ENCODE results near the gene LSM12.
"Not testable (repeated sequence)": the region's sequence is repeated elsewhere in the genome, so short reads cannot be mapped to it uniquely, and the experiment has no call there.

LSM12 gene

DNA sequence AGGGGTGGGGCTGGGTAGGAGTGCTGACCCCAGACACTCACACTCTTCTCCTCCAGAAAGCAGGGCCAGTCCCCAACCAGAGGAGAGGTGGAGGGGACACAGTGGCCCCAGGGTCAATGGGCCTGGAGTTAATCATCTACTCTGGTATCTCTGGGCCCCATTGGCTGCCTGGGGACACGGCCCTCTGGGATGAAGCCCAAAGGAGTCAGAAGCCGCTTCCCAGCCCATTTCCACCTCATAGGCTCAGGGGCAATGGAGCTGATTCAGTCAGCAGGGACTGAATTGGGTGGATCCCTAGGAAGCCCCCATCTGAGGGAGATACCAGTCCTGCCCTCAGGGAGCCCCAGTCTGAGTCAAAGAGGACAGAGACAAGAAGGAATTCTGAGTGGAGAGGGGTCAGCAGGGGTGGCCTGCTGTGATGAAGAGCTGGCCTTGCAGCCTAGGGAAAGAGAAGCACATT is 65.0 kb downstream of the LSM12 start:
- Mint-ChIP-seq H3K27me3 (ENCODE audit: low read depth, poor library complexity) (peaks cover 81% of the 10 kb centered on the region), H3K36me3 (ENCODE audit: low read depth) (no peaks in the 10 kb centered on the region), H3K4me1 (peaks cover 15% of the 10 kb centered on the region), H3K9me3 (no peaks in the 10 kb centered on the region), H3K4me3 (no peak overlapping the region), H3K27ac (no peak overlapping the region)
- DNase-seq: no peak
- TF ChIP-seq, protein P1, sequence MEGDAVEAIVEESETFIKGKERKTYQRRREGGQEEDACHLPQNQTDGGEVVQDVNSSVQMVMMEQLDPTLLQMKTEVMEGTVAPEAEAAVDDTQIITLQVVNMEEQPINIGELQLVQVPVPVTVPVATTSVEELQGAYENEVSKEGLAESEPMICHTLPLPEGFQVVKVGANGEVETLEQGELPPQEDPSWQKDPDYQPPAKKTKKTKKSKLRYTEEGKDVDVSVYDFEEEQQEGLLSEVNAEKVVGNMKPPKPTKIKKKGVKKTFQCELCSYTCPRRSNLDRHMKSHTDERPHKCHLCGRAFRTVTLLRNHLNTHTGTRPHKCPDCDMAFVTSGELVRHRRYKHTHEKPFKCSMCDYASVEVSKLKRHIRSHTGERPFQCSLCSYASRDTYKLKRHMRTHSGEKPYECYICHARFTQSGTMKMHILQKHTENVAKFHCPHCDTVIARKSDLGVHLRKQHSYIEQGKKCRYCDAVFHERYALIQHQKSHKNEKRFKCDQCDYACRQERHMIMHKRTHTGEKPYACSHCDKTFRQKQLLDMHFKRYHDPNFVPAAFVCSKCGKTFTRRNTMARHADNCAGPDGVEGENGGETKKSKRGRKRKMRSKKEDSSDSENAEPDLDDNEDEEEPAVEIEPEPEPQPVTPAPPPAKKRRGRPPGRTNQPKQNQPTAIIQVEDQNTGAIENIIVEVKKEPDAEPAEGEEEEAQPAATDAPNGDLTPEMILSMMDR (IDR thresholded peaks at IDR 0.05): no peak

DNA sequence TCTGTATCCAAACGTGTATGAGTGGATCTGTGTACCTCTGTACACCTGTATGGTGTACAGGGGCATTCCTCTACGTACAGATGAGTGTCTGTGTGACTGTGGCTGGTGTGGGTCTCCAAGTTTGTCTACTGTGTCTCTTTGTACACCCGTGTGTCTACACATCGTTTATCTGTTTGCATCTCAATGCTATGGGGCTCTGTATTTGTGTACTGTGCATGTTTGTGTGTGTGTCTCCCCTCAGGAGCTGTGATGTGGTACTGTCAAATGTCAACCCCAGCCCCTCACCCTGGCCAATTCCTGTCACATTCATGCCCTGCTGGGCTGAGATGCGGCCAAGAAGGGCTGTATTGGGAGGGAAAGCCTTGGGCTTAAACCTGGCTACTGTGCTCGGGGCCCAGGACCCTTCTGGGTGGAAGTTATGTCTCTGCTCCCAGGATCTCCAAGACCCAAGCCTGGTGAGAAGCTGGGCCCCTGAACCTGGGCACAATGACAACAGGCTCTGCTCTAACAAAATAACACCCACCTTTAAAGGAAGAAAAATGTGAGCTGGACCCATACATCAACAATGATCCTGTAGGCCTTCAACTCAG is 65.5 kb downstream of the LSM12 start:
- no peak overlapping the region for H3K27ac Mint-ChIP-seq
- DNase-seq: no peak
- H3K4me1 Mint-ChIP-seq: peaks cover 11% of the 10 kb centered on the region
- TF ChIP-seq, protein P1 (IDR thresholded peaks at IDR 0.05): no peak
- H3K27me3 Mint-ChIP-seq (ENCODE audit: low read depth, poor library complexity): peaks cover 80% of the 10 kb centered on the region
- no peaks in the 10 kb centered on the region for H3K9me3 Mint-ChIP-seq
- H3K4me3 Mint-ChIP-seq: no peak overlapping the region
- no peaks in the 10 kb centered on the region for H3K36me3 Mint-ChIP-seq (ENCODE audit: low read depth)

DNA sequence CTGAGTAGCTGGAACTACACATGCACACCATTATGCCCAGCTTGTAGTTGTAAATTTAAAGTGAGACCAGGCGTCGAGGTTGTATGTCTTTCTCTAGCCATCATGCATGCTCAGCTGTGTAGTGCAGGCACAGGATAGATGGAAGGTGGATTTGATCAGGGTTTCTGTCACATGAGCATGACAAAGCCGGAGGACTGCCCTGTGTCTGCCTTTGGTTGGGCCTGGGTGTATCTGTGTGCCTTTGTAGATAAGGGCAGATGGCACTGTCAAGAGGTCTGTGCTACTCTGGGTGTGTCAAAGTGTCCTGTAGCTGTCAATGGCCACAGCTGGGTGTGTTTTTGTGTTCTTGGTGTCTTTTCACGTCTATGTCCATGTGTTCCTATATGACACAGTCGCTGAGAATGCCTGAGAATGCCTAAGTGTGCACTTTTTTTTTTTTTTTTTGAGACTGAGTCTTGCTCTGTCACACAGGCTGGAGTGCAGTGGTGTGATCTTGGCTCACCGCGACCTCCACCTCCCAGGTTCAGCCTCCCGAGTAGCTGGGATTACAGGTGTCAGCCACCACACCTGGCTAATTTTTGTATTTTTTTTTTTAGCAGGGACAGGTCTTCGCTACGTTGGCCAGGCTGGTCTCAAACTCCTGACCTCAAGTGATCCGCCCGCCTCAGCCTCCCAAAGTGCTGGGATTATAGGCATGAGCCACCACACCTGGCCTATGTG is 66.2 kb downstream of the LSM12 start:
- no peaks in the 10 kb centered on the region for H3K36me3 Mint-ChIP-seq (ENCODE audit: low read depth)
- no peak overlapping the region for H3K27ac Mint-ChIP-seq
- H3K4me1 Mint-ChIP-seq: peaks cover 10% of the 10 kb centered on the region
- no peak overlapping the region for H3K4me3 Mint-ChIP-seq
- H3K9me3 Mint-ChIP-seq: no peaks in the 10 kb centered on the region
- TF ChIP-seq, protein P1 (IDR thresholded peaks at IDR 0.05): no peak
- peaks cover 80% of the 10 kb centered on the region for H3K27me3 Mint-ChIP-seq (ENCODE audit: low read depth, poor library complexity)
- no peak for DNase-seq

DNA sequence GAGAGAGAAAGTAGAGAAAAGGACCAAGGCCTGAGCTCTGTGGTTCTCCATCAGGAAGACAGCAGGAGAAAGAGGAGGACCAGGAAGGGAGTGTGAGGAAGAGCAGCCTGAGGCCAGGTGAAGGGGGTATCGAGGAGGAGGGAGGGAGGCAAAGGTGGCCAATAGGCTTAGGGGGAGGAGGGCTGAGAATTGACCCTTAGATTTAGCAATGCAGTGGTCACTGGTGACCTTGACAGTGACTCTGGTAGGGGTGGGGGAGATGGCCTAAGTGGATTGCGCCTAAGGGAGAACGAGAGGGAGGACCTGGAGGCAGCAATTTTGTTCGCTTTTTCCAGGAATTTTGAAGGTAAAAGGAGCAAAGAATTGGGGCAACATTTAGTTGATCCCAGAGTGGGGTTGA is 67.4 kb downstream of the LSM12 start:
- TF ChIP-seq, protein P1 (IDR thresholded peaks at IDR 0.05): no peak
- no peak overlapping the region for H3K27ac Mint-ChIP-seq
- no peaks in the 10 kb centered on the region for H3K36me3 Mint-ChIP-seq (ENCODE audit: low read depth)
- peaks cover 81% of the 10 kb centered on the region for H3K27me3 Mint-ChIP-seq (ENCODE audit: low read depth, poor library complexity)
- no peaks in the 10 kb centered on the region for H3K9me3 Mint-ChIP-seq
- no peak for DNase-seq
- peaks cover 7% of the 10 kb centered on the region for H3K4me1 Mint-ChIP-seq
- H3K4me3 Mint-ChIP-seq: no peak overlapping the region

DNA sequence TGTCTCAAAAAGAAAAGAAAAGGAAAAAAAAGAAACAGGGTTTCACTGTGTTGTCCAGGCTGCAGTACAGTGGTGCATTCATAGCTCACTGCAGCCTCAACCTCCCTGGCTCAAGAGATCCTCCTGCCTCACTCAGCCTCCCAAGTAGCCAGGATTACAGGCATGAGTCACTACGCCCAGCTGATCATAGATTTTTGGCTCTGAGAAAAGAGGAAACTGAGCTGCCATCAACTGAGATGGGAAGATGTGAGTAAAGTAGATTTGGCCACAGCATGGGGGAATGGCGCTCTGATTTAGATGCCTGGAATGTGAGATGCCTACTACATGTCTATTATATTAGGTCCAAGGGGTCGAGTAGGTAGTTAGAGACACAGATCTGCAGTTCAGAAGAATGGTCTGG is 67.9 kb downstream of the LSM12 start:
- H3K36me3 Mint-ChIP-seq (ENCODE audit: low read depth): no peaks in the 10 kb centered on the region
- no peak overlapping the region for H3K4me3 Mint-ChIP-seq
- H3K9me3 Mint-ChIP-seq: no peaks in the 10 kb centered on the region
- H3K27ac Mint-ChIP-seq: no peak overlapping the region
- DNase-seq: no peak
- peaks cover 81% of the 10 kb centered on the region for H3K27me3 Mint-ChIP-seq (ENCODE audit: low read depth, poor library complexity)
- peaks cover 5% of the 10 kb centered on the region for H3K4me1 Mint-ChIP-seq
- TF ChIP-seq, protein P1 (IDR thresholded peaks at IDR 0.05): no peak

DNA sequence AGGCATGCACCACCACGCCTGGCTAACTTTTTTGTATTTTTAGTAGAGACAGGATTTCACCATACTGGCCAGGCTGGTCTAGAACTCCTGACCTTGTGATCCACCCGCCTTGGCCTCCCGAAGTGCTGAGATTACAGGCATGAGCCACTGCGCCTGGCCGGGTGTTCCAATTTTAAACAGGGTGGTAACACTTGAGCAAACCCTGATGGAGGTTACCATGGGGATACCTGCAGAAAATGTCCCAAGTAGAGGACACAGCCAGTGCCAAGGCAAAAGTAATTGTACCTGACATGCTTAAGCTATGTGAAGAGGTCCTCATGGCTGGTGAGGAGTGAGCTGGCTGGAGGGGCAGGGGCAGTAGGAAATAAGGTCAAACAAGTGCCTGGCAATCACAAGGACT is 69.3 kb downstream of the LSM12 start:
- not testable (repeated sequence) for H3K4me1 Mint-ChIP-seq; H3K36me3 Mint-ChIP-seq (ENCODE audit: low read depth); DNase-seq; H3K27ac Mint-ChIP-seq; H3K4me3 Mint-ChIP-seq; H3K9me3 Mint-ChIP-seq
- peaks cover 70% of the 10 kb centered on the region for H3K27me3 Mint-ChIP-seq (ENCODE audit: low read depth, poor library complexity)
